A549 (cell line): Measurements from ENCODE around the gene DSCAML1. TPM values are rescaled to one million over a fixed set of nuclear protein-coding genes. Genes with fewer than 3 reads are reported as not detected.

Experiments
- ATAC-seq, 2 experiments: fragments of 200-7000 bp in 1 of 2; fragments of >200 bp in 1 of 2; cut with Nextera tagmentation in 1 of 2; cut with Tn5 transposase in 1 of 2; 3 replicates each; pipeline versions ENCODE4 v1.8.0 to v1.9.1; 2018 to 2020; ENCODE audit warnings: mild to moderate bottlenecking in 1 of 2, moderate library complexity in 1 of 2
- CTCF ChIA-PET: fragments of 300-600 bp; sonication (Branson Sonifier 250); formaldehyde crosslinking; extraction: SDS; loops from one replicate; lab custom pipeline; 2021; ENCODE audit warnings: antibody characterized with exemption, inconsistent platforms; lab: Yijun Ruan, JAX
- POLR2A ChIA-PET: fragments of 350-600 bp; formaldehyde crosslinking; extraction: SDS; loops from one replicate; lab custom pipeline; 2021; ENCODE audit warnings: antibody characterized with exemption, inconsistent platforms; lab: Yijun Ruan, JAX
- DNase-seq, 2 experiments: peaks; one replicate each; pipeline versions ENCODE4 v3.0.0 to v3.0.0-alpha.2; 2011 to 2016; ENCODE audit warnings: low read depth in 1 of 2, low spot score in 1 of 2
- FAIRE-seq: peaks from 2 replicates; lab custom pipeline; 2011; peaks lifted over from hg19 to GRCh38; lab: Jason Lieb, UNC
- H3K27ac ChIP-seq, 2 experiments: fragments of >200 bp; sonication (Bioruptor Twin); formaldehyde crosslinking; 3 replicates each; pipeline ENCODE4 v1.5.1; 2016 to 2017
- H3K4me1 ChIP-seq: fragments of >200 bp; sonication (Bioruptor Twin); formaldehyde crosslinking; 3 replicates; pipeline ENCODE4 v1.6.1; 2016
- H3K4me2 ChIP-seq: fragments of >200 bp; sonication (Bioruptor Twin); formaldehyde crosslinking; 3 replicates; pipeline ENCODE4 v1.6.1; 2016
- H3K4me3 ChIP-seq: fragments of >200 bp; sonication (Bioruptor Twin); formaldehyde crosslinking; 3 replicates; pipeline ENCODE4 v1.5.1; 2016
- H3K9me3 ChIP-seq: fragments of >200 bp; sonication (Bioruptor Twin); formaldehyde crosslinking; 3 replicates; pipeline ENCODE4 v1.6.1; 2016
- BHLHE40 ChIP-seq: IDR thresholded peaks from 2 replicates; pipeline ENCODE4 v1.6.1; 2012; ENCODE audit warnings: low read depth, low read length, inconsistent platforms
- CBX2 ChIP-seq: fragments of 200-600 bp; sonication (generic); IDR thresholded peaks from 2 replicates; pipeline ENCODE4 v1.6.1; 2016; ENCODE audit warnings: low read depth, mild to moderate bottlenecking, borderline replicate concordance
- CBX8 ChIP-seq: fragments of 200-600 bp; sonication (generic); IDR thresholded peaks from 2 replicates; pipeline ENCODE4 v1.6.1; 2016
- E2F6 ChIP-seq: IDR thresholded peaks from 2 replicates; pipeline ENCODE4 v1.6.1; 2012; ENCODE audit warnings: low read depth, borderline replicate concordance
- EHF ChIP-seq: fragments of 250-450 bp; sonication (Bioruptor Pico); IDR thresholded peaks from 2 replicates; pipeline ENCODE4 v1.5.0; 2020; ENCODE audit warnings: mild to moderate bottlenecking
- FOSB ChIP-seq: fragments of 250-450 bp; sonication (Bioruptor Pico); IDR thresholded peaks from 2 replicates; pipeline ENCODE4 v1.5.0; 2020; ENCODE audit warnings: mild to moderate bottlenecking, moderate library complexity
- FOSL2 ChIP-seq, 2 experiments: fragments of 450-650 bp in 1 of 2; fragments of >200 bp in 1 of 2; sonication (Bioruptor Twin) in 1 of 2; formaldehyde crosslinking; IDR thresholded peaks; 2 replicates each; pipeline versions ENCODE4 v1.5.0 to v1.6.1; 2016 to 2020; ENCODE audit warnings: mild to moderate bottlenecking in 1 of 2, moderate library complexity in 1 of 2
- HDAC2 ChIP-seq: fragments of 200-600 bp; sonication (generic); IDR thresholded peaks from 2 replicates; pipeline ENCODE4 v1.6.1; 2016
- HES2 ChIP-seq: fragments of >200 bp; sonication (Bioruptor Twin); formaldehyde crosslinking; IDR thresholded peaks from 2 replicates; pipeline ENCODE4 v1.6.1; 2016
- HEYL ChIP-seq: fragments of 250-450 bp; sonication (Bioruptor Pico); IDR thresholded peaks from 2 replicates; pipeline ENCODE4 v1.8.0; 2021; ENCODE audit warnings: mild to moderate bottlenecking, moderate library complexity
- HMGXB4 ChIP-seq: fragments of 250-450 bp; sonication (Bioruptor Pico); IDR thresholded peaks from 2 replicates; pipeline ENCODE4 v1.5.0; 2021; ENCODE audit warnings: mild to moderate bottlenecking, moderate library complexity, borderline replicate concordance
- KDM1A ChIP-seq: fragments of 200-600 bp; sonication (generic); IDR thresholded peaks from 2 replicates; pipeline ENCODE4 v1.6.1; 2016; ENCODE audit warnings: low read depth, mild to moderate bottlenecking
- MAX ChIP-seq: IDR thresholded peaks from 2 replicates; pipeline ENCODE4 v1.6.1; 2012
- NPAS2 ChIP-seq: fragments of 250-450 bp; sonication (Bioruptor Pico); IDR thresholded peaks from 2 replicates; pipeline ENCODE4 v1.8.0; 2022; ENCODE audit warnings: mild to moderate bottlenecking, moderate library complexity, borderline replicate concordance
- POLR2AphosphoS2 ChIP-seq: conservative IDR thresholded peaks from 2 replicates; pipeline ENCODE4 v1.6.1; 2012; ENCODE audit warnings: low read length, improper control_type of control experiment, inconsistent platforms
- RAD21 ChIP-seq, 2 experiments: fragments of >200 bp in 1 of 2; sonication (Bioruptor Twin) in 1 of 2; formaldehyde crosslinking in 1 of 2; IDR thresholded peaks in 1 of 2; conservative IDR thresholded peaks in 1 of 2; 2 replicates in 1 of 2; 3 replicates in 1 of 2; pipeline ENCODE4 v1.6.1; 2012 to 2018; ENCODE audit warnings: inconsistent platforms in 1 of 2
- RCOR1 ChIP-seq: fragments of 150-350 bp; IDR thresholded peaks from 2 replicates; pipeline ENCODE4 v1.6.1; 2014; ENCODE audit warnings: antibody characterized with exemption, low read length, low read depth
- REST ChIP-seq: fragments of 200-600 bp; sonication (generic); IDR thresholded peaks from 2 replicates; pipeline ENCODE4 v1.6.1; 2016; ENCODE audit warnings: antibody characterized with exemption, mild to moderate bottlenecking, moderate library complexity
- ZNF302 ChIP-seq: fragments of 250-450 bp; sonication (Bioruptor Pico); IDR thresholded peaks from 2 replicates; pipeline ENCODE4 v1.9.0; 2021; ENCODE audit warnings: inconsistent platforms, mild to moderate bottlenecking, moderate library complexity
- WGBS: methylation state at CpG from one replicate; pipeline ENCODE4 v1.1.6; 2017; ENCODE audit errors: missing lambda C conversion rate; 5-methylcytosine and 5-hydroxymethylcytosine counted together
- polyA plus RNA-seq, 4 experiments: library from polyadenylated mRNA; depleted of rRNA in 3 of 4; stranded (reverse); fragments of >200 nt; fragmentation: RNase III in 1 of 4; extraction: RNeasy Plus Mini Kit Qiagen cat#74134 plus additional on column Dnase treatment in 1 of 4; gene quantifications; 2 replicates in 3 of 4; 3 replicates in 1 of 4; pipeline ENCODE4 v1.2.3, GENCODE V29; 2011 to 2017

DSCAML1 gene
- polyA plus RNA-seq, 2 of the 4 experiments (the other 2 are of a cell fraction): 0.12 to 0.31 TPM

- no peak for TF ChIP-seq NPAS2
- no peak for TF ChIP-seq CBX8
- TF ChIP-seq FOSB (CRISPR knock-in tag): no peak
- no peak for TF ChIP-seq HEYL (CRISPR knock-in tag)
- TF ChIP-seq HMGXB4 (CRISPR knock-in tag): no peak
- no peak for TF ChIP-seq KDM1A
- no peak for TF ChIP-seq EHF
- TF ChIP-seq MAX: no peak
Observed at GRCh38 chr11:117587416-117587815, 209.6 kb downstream of the DSCAML1 start (continued).

- DNase-seq: no peak
- no peak for ATAC-seq
- 0% methylated on average over 1 of the region's 5 CpGs for whole genome bisulfite sequencing
- Histone ChIP-seq H3K4me2 (no peak overlapping the region), H3K4me3 (no peak overlapping the region), H3K27ac (no peak overlapping the region), H3K4me1 (no peaks in the 10 kb centered on the region), H3K9me3 (no peaks in the 10 kb centered on the region)
- ChIA-PET CTCF (interaction anchor here (0.7 kb wide), 1 partner anchor 35 kb away, joined by 3 read pairs; no protein-coding TSS in a partner anchor), POLR2A (no interaction called here)
- TF ChIP-seq REST (no peak), HES2 (no peak), BHLHE40 (no peak), RAD21 (conservative IDR thresholded peaks at IDR 0.05 in 1 of 2, IDR thresholded peaks at IDR 0.05 in 1 of 2) (no peak), FOSB (CRISPR knock-in tag) (no peak), RCOR1 (no peak), POLR2AphosphoS2 (no peak), HDAC2 (no peak), E2F6 (no peak), FOSL2 (IDR thresholded peaks at IDR 0.05) (no peak), FOSL2 (CRISPR knock-in tag; IDR thresholded peaks at IDR 0.05) (no peak), CBX8 (no peak)
- FAIRE-seq: no peak
Observed at GRCh38 chr11:117586392-117586791, 210.6 kb downstream of the DSCAML1 start.

- ChIA-PET CTCF (no interaction called here), POLR2A (no interaction called here)
- Histone ChIP-seq H3K4me1 (no peaks in the 10 kb centered on the region), H3K4me3 (no peak overlapping the region), H3K27ac (no peak overlapping the region), H3K4me2 (no peak overlapping the region), H3K9me3 (no peaks in the 10 kb centered on the region)
- DNase-seq: no peak
- TF ChIP-seq HMGXB4 (CRISPR knock-in tag) (no peak), ZNF302 (CRISPR knock-in tag) (no peak), NPAS2 (no peak), CBX2 (no peak)
- WGBS: 60% methylated on average over 8 of the region's 8 CpGs
- no peak for ATAC-seq
- FAIRE-seq: no peak
Observed at GRCh38 chr11:117585631-117586030, 211.4 kb downstream of the DSCAML1 start.
